RKO (cell line): ENCODE results near the gene TCEA2.
"Not testable (repeated sequence)": the region's sequence is repeated elsewhere in the genome, so short reads cannot be mapped to it uniquely, and the experiment has no call there.

Experiments used
- DNase-seq: peaks from one replicate; pipeline ENCODE4 v3.0.0-alpha.2; 2016; ENCODE audit warnings: low spot score

Gene TCEA2

GRCh38 chr20:64077876-64078551, 15.0 kb downstream of the TCEA2 start:
- no peak for DNase-seq

GRCh38 chr20:64078934-64079272, 15.9 kb downstream of the TCEA2 start:
- no peak for DNase-seq

GRCh38 chr20:64079273-64080012, 16.4 kb downstream of the TCEA2 start, which contains the start of gene RGS19:
Gene RGS19 (minus strand): TSS chr20:64079518. CDS start chr20:64076886, 2,632 bp downstream.
- DNase-seq, result peak; percentile 91

GRCh38 chr20:64080013-64080812, 17.2 kb downstream of the TCEA2 start, which contains the start of gene OPRL1:
Gene OPRL1 (plus strand): TSS chr20:64080082. CDS start chr20:64092721, 12,639 bp downstream.
- peak; percentile 58 for DNase-seq

GRCh38 chr20:64080813-64081623, 18.0 kb downstream of the TCEA2 start:
- DNase-seq, result no peak

GRCh38 chr20:64081624-64081964, 18.6 kb downstream of the TCEA2 start:
- no peak for DNase-seq

- DNase-seq, result no peak
Measured at GRCh38 chr20:64082126-64082731, 19.2 kb downstream of the TCEA2 start.

GRCh38 chr20:64082820-64083377, 19.9 kb downstream of the TCEA2 start:
- no peak for DNase-seq

- no peak for DNase-seq
Measured at GRCh38 chr20:64083378-64083803, 20.4 kb downstream of the TCEA2 start.

- DNase-seq, result no peak
Measured at GRCh38 chr20:64083804-64084684, 21.0 kb downstream of the TCEA2 start, which contains the start of gene LKAAEAR1. Gene LKAAEAR1 (minus strand): TSS chr20:64084398. CDS start chr20:64084219, 179 bp downstream.

- DNase-seq, result no peak
Measured at GRCh38 chr20:64084685-64085152, 21.7 kb downstream of the TCEA2 start.

- DNase-seq, result peak; percentile 54
Measured at GRCh38 chr20:64086801-64087200, 23.8 kb downstream of the TCEA2 start.

- not testable (repeated sequence) for DNase-seq
Measured at GRCh38 chr20:64087226-64087825, 24.3 kb downstream of the TCEA2 start.

GRCh38 chr20:64088586-64088985, 25.6 kb downstream of the TCEA2 start:
- DNase-seq, result not testable (repeated sequence)

- no peak for DNase-seq
Measured at GRCh38 chr20:64090165-64090564, 27.2 kb downstream of the TCEA2 start.

GRCh38 chr20:64091340-64091739, 28.3 kb downstream of the TCEA2 start:
- DNase-seq, result no peak

GRCh38 chr20:64091770-64092169, 28.8 kb downstream of the TCEA2 start:
- no peak for DNase-seq

- DNase-seq, result no peak
Measured at GRCh38 chr20:64092258-64093012, 29.4 kb downstream of the TCEA2 start.
